NCI-H1694 treated with DMSO at 0.1 percent for 48 hours (cell line): ENCODE results near the gene TMEM129.

Experiments used
- DNase-seq: peaks from one replicate; lab custom pipeline; 2025; lab: John Stamatoyannopoulos, UW

Gene TMEM129

DNA sequence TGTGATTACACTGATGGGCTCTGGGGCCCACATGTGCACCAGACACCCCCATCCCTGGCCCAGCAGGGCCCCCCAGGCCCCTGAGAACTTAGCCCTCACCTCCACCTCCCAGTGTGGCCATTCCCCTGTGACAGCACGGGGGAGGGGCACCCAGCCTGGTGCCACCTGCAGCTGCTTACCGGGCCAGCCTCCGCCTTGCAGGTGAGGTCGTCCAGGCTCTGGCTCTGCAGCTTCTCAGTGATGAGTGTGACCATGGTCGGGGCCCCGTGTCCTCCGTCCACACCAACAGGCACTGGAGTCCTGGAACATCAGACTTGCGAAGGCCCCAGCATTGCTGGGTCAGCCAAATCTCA, 52.7 kb downstream of the TMEM129 start:
- no peak for DNase-seq

DNA sequence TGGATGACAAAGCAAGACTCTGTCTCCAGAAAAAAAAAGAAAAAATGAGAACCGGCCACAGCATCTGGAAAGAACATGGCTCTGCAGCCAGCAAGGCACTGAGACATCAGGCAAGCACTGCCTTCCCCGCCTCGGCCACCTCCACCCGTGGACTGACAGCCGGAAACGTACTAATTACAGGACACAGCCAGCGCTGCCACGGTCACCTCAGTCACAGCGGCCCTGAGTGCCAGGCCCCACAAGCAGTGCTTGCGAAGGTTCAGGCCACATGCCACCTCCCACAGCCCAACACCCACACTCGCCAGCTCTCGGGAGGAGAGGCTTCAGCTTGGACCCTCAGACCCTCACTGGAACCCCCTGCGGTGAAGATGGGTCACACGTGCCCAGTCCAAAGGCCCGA, 53.9 kb downstream of the TMEM129 start:
- DNase-seq: no peak

DNA sequence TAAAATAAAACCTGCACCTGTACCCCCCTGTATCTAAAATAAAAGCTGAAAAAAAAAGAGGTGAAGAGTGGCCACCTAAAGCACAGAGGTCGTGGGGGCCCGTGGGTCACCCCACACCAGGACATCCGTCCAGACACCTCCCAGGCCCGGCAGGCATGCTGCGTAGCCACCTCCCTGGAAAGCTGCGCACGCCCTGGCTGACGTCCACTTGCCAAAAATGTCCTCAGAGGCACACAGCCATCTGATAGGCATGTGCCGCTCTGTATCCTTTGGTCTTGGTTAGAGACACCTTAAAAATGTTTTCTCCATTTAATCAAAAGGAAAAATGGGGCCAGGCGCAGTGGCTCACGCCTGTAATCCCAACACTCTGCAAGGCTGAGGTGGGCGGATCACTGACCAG, 54.7 kb downstream of the TMEM129 start:
- no peak for DNase-seq
